SK-N-MC (cell line): Measurements from ENCODE around the gene NCKIPSD.

Experiments used
- DNase-seq: peaks from one replicate; pipeline ENCODE4 v3.0.0-alpha.2; 2011; ENCODE audit warnings: low read depth, low spot score
- H3K27ac ChIP-seq: fragments of 200-600 bp; sonication (generic); 2 replicates; pipeline ENCODE4 v1.5.1; 2016; ENCODE audit warnings: mixed run types
- H3K36me3 ChIP-seq: fragments of 200-600 bp; sonication (generic); 2 replicates; pipeline ENCODE4 v1.6.1; 2017; ENCODE audit warnings: antibody characterized with exemption, low read length, mixed read lengths; ENCODE audit not compliant: insufficient read depth
- H3K4me3 ChIP-seq: fragments of 200-600 bp; sonication (generic); 2 replicates; pipeline ENCODE4 v1.5.1; 2016
- H3K9ac ChIP-seq: fragments of 200-600 bp; sonication (generic); 2 replicates; pipeline ENCODE4 v1.8.0; 2017; ENCODE audit warnings: mixed run types, mixed read lengths; ENCODE audit not compliant: insufficient read length
- H3K9me3 ChIP-seq: fragments of 200-600 bp; sonication (generic); 2 replicates; pipeline ENCODE4 v1.6.1; 2017; ENCODE audit warnings: low read depth, mild to moderate bottlenecking, antibody characterized with exemption, low read length, moderate library complexity, mixed read lengths
- EZH2 ChIP-seq: fragments of 200-600 bp; sonication (generic); IDR thresholded peaks from one replicate; pipeline ENCODE4 v1.6.1; 2017; ENCODE audit warnings: antibody characterized with exemption
- FOXP2 ChIP-seq: optimal IDR thresholded peaks from 2 replicates; pipeline ENCODE3; 2011; ENCODE audit warnings: mild to moderate bottlenecking, moderate library complexity; ENCODE audit not compliant: insufficient read depth; ENCODE audit errors: extremely low read length, control extremely low read depth
- POLR2AphosphoS5 ChIP-seq: IDR thresholded peaks from 2 replicates; pipeline ENCODE4 v1.6.1; 2012; ENCODE audit warnings: mild to moderate bottlenecking, low read depth, low read length, borderline replicate concordance

The NCKIPSD gene

DNA sequence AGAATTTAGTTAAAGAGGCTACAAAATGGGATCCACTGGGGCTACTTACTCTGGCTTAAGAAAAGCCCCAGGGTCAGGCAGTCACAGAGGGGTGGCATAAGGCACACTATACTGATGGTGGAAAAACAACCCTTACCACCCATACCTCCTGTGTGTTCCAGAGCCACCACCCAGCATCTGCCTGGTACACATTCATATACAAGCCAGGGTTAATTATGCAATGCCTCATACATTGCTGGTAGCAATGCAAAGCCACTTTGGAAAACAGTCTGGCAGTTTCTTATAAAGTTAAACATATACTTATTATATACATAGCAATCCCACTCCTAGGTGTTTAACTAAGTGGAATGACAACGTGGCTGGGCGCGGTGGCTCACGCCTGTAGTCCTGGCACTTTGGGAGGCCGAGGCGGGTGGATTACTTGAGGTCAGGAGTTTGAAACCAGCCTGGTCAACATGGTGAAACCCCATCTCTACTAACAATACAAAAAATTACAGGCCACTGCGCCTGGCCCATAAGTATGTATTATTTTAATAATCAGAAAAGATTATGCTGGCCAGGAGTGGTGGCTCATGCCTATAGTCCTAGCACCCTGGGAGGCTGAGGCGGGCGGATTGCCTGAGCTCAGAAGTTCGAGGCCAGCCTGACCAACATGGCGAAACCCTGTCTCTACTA is 15.2 kb upstream of the NCKIPSD start:
- H3K9me3 ChIP-seq = no peaks in the 10 kb centered on the region
- H3K36me3 ChIP-seq = peaks cover 21% of the 10 kb centered on the region; the same call in 1 of the 2 replicates
- H3K27ac ChIP-seq = no peak overlapping the region
- no peak overlapping the region for H3K4me3 ChIP-seq
- DNase-seq = no peak
- TF ChIP-seq POLR2AphosphoS5 (no peak), FOXP2 (no peak), EZH2 (no peak)
- no peak overlapping the region for H3K9ac ChIP-seq

DNA sequence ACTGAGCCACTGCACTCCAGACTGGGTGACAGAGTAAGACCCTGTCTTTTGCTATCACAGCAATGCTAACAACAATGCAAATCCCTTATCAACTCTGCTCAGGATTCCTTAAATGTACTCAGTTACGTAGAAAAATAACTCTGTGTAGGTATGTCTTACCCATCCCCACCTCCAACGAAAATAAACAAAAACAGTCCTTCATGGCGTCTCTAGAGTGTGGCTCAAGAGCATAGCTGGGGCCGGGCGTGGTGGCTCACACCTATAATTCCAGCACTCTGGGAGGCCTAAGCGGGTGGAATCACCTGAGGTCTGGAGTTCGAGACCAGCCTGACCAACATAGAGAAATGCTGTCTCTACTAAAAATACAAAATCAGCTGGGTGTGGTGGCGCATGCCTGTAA is 13.2 kb upstream of the NCKIPSD start:
- Histone ChIP-seq H3K27ac (no peak overlapping the region), H3K9ac (no peak overlapping the region), H3K9me3 (no peaks in the 10 kb centered on the region), H3K4me3 (no peak overlapping the region), H3K36me3 (peaks cover 33% of the 10 kb centered on the region; the same call in 1 of the 2 replicates)
- TF ChIP-seq FOXP2 = no peak
- no peak for TF ChIP-seq POLR2AphosphoS5
- no peak for TF ChIP-seq EZH2
- DNase-seq = no peak

DNA sequence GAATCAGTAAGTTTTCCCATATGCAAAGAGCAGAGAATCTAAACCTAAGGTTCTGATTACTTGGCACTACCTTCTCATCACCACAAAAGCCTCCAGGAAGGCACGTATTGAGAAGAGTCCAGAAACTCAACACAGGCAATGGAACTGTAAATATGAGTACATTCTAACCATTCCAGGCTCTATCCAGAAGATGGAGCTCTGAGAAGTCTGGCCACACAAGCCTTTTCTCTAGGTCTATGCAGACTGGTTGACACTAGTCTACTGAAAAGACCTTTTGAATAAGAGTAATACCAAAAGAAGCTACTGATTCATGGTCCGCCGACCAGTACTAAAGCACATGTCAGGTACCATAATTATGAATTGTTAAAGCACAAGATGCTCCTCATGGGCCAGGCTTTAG is 12.2 kb upstream of the NCKIPSD start:
- DNase-seq = no peak
- peaks cover 41% of the 10 kb centered on the region; the same call in 1 of the 2 replicates for H3K36me3 ChIP-seq
- H3K27ac ChIP-seq = no peak overlapping the region
- no peaks in the 10 kb centered on the region for H3K9me3 ChIP-seq
- no peak overlapping the region for H3K9ac ChIP-seq
- no peak overlapping the region for H3K4me3 ChIP-seq
- no peak for TF ChIP-seq POLR2AphosphoS5
- TF ChIP-seq EZH2 = no peak
- TF ChIP-seq FOXP2 = no peak

DNA sequence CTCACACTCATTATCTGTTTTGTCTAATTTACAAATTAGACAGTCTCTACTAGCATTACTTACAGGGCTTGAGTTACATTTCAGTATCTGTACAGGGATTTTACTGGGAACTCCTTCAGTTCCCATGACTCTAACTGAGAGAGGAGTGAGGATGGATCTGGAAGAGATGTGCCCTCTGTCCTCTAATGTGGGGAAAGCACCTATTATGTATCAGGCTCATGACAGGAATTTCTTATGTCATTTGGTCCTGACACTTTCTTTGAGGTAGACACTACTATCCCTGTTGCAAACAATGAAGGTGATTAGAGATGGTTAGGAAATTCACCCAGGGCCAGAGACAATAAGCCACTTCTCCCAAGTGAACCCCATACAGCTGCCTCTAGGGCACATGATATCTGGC is 10.9 kb upstream of the NCKIPSD start:
- Histone ChIP-seq H3K4me3 (no peak overlapping the region), H3K36me3 (peaks cover 38% of the 10 kb centered on the region; the same call in 1 of the 2 replicates), H3K9ac (no peak overlapping the region), H3K9me3 (no peaks in the 10 kb centered on the region), H3K27ac (no peak overlapping the region)
- no peak for DNase-seq
- TF ChIP-seq EZH2 = no peak
- TF ChIP-seq POLR2AphosphoS5 = no peak
- TF ChIP-seq FOXP2 = no peak

DNA sequence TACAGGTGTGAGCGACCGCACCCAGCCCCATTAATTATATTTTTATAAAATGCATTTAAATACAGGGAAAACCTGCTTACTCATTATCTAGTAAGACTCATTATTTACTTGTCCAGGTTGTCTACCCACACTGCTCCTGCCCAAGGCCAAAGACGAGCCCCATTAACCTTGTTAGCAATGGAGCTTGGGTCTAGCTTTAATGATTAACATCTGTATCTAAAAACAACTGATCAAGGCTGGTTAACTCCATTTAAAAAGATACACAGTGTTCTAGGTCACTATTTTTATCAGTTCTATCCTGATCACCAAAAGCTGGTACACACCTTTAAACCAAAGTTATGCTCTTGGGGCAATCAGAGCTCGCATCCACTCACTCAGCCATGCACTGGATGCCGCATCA is 10.4 kb upstream of the NCKIPSD start:
- H3K4me3 ChIP-seq = no peak overlapping the region
- H3K9me3 ChIP-seq = no peaks in the 10 kb centered on the region
- TF ChIP-seq FOXP2 = no peak
- TF ChIP-seq POLR2AphosphoS5 = no peak
- TF ChIP-seq EZH2 = no peak
- H3K27ac ChIP-seq = no peak overlapping the region
- DNase-seq = no peak
- peaks cover 38% of the 10 kb centered on the region; the same call in 1 of the 2 replicates for H3K36me3 ChIP-seq
- H3K9ac ChIP-seq = no peak overlapping the region

DNA sequence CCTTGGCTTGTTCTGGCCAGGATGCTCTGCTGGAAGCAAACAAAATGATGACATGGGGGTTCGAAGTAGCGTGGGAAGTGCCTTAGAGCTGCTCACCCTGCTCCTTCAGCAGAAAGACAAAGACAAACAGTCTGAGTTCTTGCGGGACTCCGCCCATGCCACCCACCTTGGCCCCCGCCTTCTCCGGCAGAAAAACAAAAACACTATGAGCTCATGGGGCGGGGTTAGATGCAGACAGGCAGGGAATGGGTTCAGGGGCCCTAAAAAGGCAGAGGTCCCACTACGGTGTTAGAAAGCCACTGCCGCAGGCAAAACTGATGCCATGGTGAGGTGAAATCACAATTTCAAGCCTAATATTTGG is 9.7 kb upstream of the NCKIPSD start:
- TF ChIP-seq POLR2AphosphoS5 (no peak), FOXP2 (no peak), EZH2 (no peak)
- Histone ChIP-seq H3K9me3 (no peaks in the 10 kb centered on the region), H3K36me3 (peaks cover 38% of the 10 kb centered on the region; the same call in 1 of the 2 replicates), H3K9ac (no peak overlapping the region), H3K4me3 (no peak overlapping the region), H3K27ac (no peak overlapping the region)
- DNase-seq = no peak

DNA sequence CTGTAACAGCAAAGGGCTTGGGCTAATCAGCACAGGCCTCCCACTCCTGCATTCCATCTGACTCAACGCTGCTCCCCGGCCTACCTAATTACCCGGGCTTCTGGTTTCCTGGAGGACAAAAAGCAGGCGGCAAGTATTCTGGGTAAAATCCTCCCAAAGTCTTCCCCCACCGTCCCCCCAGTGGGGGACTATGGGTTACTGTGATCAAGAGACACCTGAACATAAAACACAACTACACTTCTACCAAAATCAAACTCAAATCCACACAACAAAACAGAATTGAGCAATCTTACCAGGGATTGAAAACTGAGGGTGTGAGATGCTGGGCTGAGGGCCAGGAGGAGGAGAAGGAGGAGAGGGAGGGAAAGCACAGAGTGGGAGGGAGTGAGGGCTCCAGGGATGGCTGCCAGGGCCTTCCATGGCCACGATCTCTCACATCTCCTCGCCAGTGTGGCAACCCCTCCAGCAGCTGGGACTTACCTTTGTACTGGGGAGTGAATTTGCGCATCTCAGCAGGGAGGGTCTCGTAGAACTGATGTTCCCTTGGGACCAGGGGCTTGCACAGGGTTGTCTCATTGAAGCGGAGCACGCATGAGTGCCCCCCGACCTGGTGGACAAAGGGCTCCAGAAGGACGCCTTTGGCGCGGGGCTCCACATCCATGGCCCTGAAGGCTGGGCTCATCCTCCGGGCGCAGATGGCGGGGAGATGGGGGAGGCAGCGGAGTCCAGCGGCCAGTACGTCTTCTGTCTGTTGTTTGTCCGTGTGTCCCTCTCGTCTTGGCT is 9.1 kb upstream of the NCKIPSD start:
- TF ChIP-seq POLR2AphosphoS5 = no peak
- TF ChIP-seq FOXP2 = no peak
- TF ChIP-seq EZH2 = no peak
- no peak overlapping the region for H3K27ac ChIP-seq

DNA sequence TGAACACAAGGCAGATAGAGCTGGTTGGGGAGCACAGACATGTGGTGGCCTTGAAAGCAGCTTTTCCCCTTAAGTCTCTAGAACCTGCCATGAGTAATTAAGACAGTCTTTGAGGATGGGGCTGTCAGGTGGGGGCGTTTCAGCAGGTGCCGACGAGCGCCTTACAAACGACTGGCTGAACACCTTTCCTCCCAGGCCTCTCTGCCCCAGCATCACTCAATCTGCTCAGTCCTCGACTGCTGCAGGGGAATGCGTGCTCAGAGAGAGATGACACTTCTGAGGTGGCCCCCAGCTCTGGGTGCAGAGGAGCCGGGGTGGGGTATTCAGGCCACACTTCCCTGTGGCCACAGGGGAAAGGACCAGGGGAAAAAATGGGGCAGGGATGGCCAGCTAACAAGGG is 8.1 kb upstream of the NCKIPSD start:
- DNase-seq = no peak
- Histone ChIP-seq H3K9me3 (no peaks in the 10 kb centered on the region), H3K4me3 (no peak overlapping the region), H3K27ac (no peak overlapping the region), H3K9ac (no peak overlapping the region), H3K36me3 (peaks cover 41% of the 10 kb centered on the region; the same call in 1 of the 2 replicates)
- no peak for TF ChIP-seq EZH2
- TF ChIP-seq POLR2AphosphoS5 = no peak
- TF ChIP-seq FOXP2 = no peak

More for the DNA sequence above, 9.1 kb upstream of the NCKIPSD start:
- DNase-seq = no peak
- Histone ChIP-seq H3K4me3 (no peak overlapping the region), H3K9me3 (no peaks in the 10 kb centered on the region), H3K36me3 (peaks cover 42% of the 10 kb centered on the region; the same call in 1 of the 2 replicates), H3K9ac (no peak overlapping the region)
